Tibial nerve (tissue), 4 donors: Measurements from ENCODE around the gene FAM83E.

ENCODE experiments used
- EP300 ChIP-seq, 2 donors: sonication (generic); formaldehyde crosslinking; IDR thresholded peaks; one replicate each; pipeline ENCODE4 v1.6.1; 2017; ENCODE audit warnings: antibody characterized with exemption in 2 of 2, mild to moderate bottlenecking in 1 of 2
- TF ChIP-seq, protein P1 (sequence below), 5 experiments: fragments of 200-600 bp in 3 of 5; fragments of 450-650 bp in 2 of 5; sonication (generic) in 3 of 5; IDR thresholded peaks; one replicate each; pipeline ENCODE4 v1.5.1; 2016 to 2019; ENCODE audit warnings: antibody characterized with exemption in 5 of 5, mild to moderate bottlenecking in 3 of 5, moderate library complexity in 2 of 5

DNA sequence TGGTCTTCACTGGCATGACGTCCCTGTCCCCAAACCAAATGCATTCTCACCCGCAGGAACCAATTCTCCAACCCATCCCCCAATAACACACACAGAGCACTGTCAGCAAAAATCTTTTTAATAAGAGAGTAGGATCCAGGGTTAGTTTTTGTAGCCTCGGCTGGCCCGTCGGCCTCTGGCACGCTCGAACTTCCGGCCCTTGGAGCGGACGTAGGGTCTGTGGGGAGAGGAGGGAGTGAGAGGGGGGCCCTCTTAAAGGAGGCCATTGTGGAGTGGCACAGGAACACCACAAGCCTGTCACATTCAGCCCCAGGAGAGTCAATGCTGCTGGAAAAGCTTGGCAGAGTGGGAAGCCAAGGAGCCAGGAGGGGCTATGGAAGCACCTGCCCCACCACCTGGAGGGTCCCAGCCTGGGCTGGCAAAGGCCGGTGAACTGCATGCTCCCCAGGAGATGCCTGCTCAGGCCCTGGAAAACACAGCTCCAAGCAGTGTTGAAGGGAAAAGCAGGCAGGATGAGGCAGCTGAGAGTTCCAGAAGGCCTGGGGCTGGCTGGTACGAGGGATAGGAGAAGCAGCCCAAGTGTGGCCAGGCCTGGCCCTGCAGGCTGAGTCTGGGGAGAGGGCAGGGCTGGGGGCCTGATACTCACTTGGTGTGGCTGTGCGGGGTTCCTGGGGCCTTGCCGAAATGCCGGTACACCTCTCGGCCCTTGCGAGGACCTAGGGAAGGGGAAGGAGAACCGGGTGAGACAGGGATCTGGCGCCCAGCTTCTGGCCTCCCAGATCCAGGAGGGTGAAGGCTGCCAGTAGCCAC, 560 bp upstream of the FAM83E start:
- TF ChIP-seq, protein P1, sequence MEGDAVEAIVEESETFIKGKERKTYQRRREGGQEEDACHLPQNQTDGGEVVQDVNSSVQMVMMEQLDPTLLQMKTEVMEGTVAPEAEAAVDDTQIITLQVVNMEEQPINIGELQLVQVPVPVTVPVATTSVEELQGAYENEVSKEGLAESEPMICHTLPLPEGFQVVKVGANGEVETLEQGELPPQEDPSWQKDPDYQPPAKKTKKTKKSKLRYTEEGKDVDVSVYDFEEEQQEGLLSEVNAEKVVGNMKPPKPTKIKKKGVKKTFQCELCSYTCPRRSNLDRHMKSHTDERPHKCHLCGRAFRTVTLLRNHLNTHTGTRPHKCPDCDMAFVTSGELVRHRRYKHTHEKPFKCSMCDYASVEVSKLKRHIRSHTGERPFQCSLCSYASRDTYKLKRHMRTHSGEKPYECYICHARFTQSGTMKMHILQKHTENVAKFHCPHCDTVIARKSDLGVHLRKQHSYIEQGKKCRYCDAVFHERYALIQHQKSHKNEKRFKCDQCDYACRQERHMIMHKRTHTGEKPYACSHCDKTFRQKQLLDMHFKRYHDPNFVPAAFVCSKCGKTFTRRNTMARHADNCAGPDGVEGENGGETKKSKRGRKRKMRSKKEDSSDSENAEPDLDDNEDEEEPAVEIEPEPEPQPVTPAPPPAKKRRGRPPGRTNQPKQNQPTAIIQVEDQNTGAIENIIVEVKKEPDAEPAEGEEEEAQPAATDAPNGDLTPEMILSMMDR (IDR thresholded peaks at IDR 0.05) = no peak
- TF ChIP-seq EP300 (IDR thresholded peaks at IDR 0.05) = no peak
